MCF 10A (cell line): ENCODE data around the gene ORC2. TPM values are rescaled to one million over a fixed set of nuclear protein-coding genes. Genes with fewer than 3 reads are reported as not detected.

Experiments
- BruUV-seq: library from RNA; stranded (reverse); fragments of 400-500 nt; replicated peaks from 2 replicates; lab custom pipeline; 2021; lab: Mats Ljungman, UMichigan
- CTCF ChIA-PET: fragments of 300-600 bp; sonication (Branson Sonifier 250); formaldehyde crosslinking; extraction: SDS; loops from one replicate; lab custom pipeline; 2021; ENCODE audit warnings: antibody characterized with exemption, inconsistent platforms; lab: Yijun Ruan, JAX
- POLR2A ChIA-PET: fragments of 300-600, 350-650 bp; sonication (Branson Sonifier 250); formaldehyde crosslinking; extraction: SDS; loops from one replicate; lab custom pipeline; 2020; ENCODE audit warnings: antibody characterized with exemption, inconsistent platforms; lab: Yijun Ruan, JAX
- DNase-seq: peaks from one replicate; pipeline ENCODE4 v3.0.0-alpha.2; 2018; ENCODE audit not compliant: unreplicated experiment
- H3K27ac Mint-ChIP-seq: one replicate; pipeline ENCODE4 v1.8.0; 2022; ENCODE audit warnings: mild to moderate bottlenecking, low read depth, mixed read lengths; ENCODE audit not compliant: unreplicated experiment
- H3K27me3 Mint-ChIP-seq: one replicate; pipeline ENCODE4 v1.8.0; 2022; ENCODE audit warnings: mixed read lengths; ENCODE audit not compliant: insufficient read depth, unreplicated experiment
- H3K36me3 Mint-ChIP-seq: one replicate; pipeline ENCODE4 v1.8.0; 2022; ENCODE audit warnings: mild to moderate bottlenecking, moderate library complexity, mixed read lengths; ENCODE audit not compliant: insufficient read depth, unreplicated experiment
- H3K4me1 Mint-ChIP-seq: one replicate; pipeline ENCODE4 v1.8.0; 2022; ENCODE audit warnings: mixed read lengths; ENCODE audit not compliant: insufficient read depth, unreplicated experiment
- H3K4me3 Mint-ChIP-seq: one replicate; pipeline ENCODE4 v1.8.0; 2022; ENCODE audit warnings: mild to moderate bottlenecking, moderate library complexity, mixed read lengths; ENCODE audit not compliant: unreplicated experiment
- H3K9me3 Mint-ChIP-seq: one replicate; pipeline ENCODE4 v1.8.0; 2022; ENCODE audit warnings: mixed read lengths; ENCODE audit not compliant: unreplicated experiment
- intact Hi-C: fragments of 100-400 bp; cut with micrococcal nuclease; formaldehyde crosslinking; loops from 2 replicates; pipeline ENCODE4 v1.14.1; 2022
- total RNA-seq: library from RNA; stranded (reverse); gene quantifications from 2 replicates; pipeline ENCODE4 v1.2.3, GENCODE V29; 2022
- TF ChIP-seq, protein P1 (sequence below): fragments of 200-600 bp; IDR thresholded peaks from one replicate; pipeline ENCODE4 v1.8.0; 2022; ENCODE audit warnings: antibody characterized with exemption, mild to moderate bottlenecking; ENCODE audit not compliant: unreplicated experiment

ORC2 gene
- total RNA-seq, 1 experiment from 2014 or later, result 54.4 TPM

DNA sequence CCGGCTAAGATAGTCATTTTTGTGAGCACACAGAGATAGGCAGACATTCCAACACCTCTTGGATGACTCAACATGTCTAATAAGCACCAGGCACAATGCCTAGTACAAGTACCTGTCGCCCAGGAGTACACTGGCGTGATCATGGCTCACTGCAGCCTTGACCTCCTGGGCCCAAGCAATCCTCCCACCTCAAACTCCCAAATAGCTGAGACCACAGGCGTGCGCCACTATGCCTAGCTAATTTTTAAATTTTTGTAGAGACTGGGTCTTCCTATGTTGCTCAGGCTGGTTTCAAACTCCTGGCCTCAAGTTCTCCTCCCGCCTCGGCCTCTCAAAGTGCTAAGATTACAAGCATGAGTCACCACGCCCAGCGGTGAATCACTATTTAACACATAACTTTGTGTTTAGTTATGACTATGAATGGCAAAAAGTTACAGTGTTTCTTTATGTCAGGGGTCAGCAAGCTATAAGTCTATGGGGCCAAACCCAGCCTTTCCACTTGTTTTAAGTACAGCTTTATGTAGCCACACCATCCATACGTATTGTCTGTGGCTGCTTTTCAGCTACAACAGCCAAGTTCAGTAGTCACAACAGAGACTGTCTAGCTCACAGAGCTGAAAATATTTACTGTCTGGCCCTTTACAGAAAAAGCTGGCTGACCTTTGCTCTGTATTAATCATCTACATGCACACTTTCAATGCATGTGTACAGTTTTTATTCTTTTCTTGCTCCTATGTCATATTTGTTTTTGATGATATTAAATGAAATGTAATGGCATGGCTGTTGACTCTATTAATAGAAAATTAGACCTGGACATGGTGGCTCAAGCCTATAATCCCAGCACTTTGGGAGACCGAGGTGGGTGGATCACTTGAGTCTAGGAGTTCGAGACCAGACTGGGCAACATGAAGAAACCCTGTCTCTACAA, 18.7 kb downstream of the ORC2 start:
- ChIA-PET POLR2A (interaction anchor here (0.6 to 2.8 kb wide), 11 partner anchors 9 to 172 kb away, joined by 3 to 21 read pairs (median 4); partner anchors contain the start of genes NIF3L1, ORC2 and PPIL3), CTCF (interaction anchor here (0.6 to 2.9 kb wide), 6 partner anchors 9 to 232 kb away, joined by 3 to 17 read pairs (median 3); no protein-coding TSS in a partner anchor)
- intact Hi-C loops, result no loop called here
- DNase-seq, result peak; percentile 90
- Mint-ChIP-seq H3K4me1 (peaks cover 16% of the 10 kb centered on the region), H3K36me3 (peaks cover 80% of the 10 kb centered on the region), H3K9me3 (no peaks in the 10 kb centered on the region), H3K27ac (peak overlapping the region; percentile 87), H3K27me3 (no peaks in the 10 kb centered on the region), H3K4me3 (no peak overlapping the region)
- TF ChIP-seq, protein P1, sequence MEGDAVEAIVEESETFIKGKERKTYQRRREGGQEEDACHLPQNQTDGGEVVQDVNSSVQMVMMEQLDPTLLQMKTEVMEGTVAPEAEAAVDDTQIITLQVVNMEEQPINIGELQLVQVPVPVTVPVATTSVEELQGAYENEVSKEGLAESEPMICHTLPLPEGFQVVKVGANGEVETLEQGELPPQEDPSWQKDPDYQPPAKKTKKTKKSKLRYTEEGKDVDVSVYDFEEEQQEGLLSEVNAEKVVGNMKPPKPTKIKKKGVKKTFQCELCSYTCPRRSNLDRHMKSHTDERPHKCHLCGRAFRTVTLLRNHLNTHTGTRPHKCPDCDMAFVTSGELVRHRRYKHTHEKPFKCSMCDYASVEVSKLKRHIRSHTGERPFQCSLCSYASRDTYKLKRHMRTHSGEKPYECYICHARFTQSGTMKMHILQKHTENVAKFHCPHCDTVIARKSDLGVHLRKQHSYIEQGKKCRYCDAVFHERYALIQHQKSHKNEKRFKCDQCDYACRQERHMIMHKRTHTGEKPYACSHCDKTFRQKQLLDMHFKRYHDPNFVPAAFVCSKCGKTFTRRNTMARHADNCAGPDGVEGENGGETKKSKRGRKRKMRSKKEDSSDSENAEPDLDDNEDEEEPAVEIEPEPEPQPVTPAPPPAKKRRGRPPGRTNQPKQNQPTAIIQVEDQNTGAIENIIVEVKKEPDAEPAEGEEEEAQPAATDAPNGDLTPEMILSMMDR, result no peak
- no TSS peak for BruUV-seq

DNA sequence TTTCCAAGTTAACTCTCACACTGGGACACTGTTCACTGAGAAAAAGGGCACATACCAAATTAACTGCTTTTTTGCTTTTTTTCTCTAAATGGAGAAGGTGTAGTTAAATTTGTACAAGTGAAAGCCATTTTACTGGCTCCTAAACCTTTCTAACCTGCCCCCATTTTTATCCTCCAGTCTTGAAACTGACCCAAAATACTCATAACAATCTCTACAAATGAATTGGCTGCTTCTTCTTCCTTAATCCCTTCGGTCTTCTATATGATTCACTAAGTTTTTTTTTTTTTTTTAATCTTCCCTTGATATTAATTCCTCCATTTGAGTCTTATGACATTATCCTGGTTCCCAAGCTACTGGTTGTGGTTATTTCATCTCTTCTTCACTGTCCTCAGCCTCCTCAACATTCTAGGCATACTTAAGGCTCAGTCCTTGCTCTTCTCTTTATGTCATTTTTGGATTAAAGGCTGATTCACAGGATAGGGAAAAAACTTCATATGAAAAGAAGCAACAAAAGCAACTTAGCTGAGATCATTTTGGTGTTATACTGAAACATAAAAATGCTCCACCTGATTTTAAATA, 19.8 kb downstream of the ORC2 start:
- BruUV-seq, result no TSS peak
- ChIA-PET POLR2A (interaction anchor here (0.6 to 2.8 kb wide), 6 partner anchors 9 to 126 kb away, joined by 3 to 21 read pairs (median 4); partner anchors contain the start of genes NIF3L1, ORC2 and PPIL3), CTCF (interaction anchor here (1.1 to 2.9 kb wide), 2 partner anchors 10 to 125 kb away, joined by 3 to 17 read pairs; no protein-coding TSS in a partner anchor)
- intact Hi-C loops, result no loop called here
- H3K27me3 Mint-ChIP-seq, result no peaks in the 10 kb centered on the region
- peaks cover 16% of the 10 kb centered on the region for H3K4me1 Mint-ChIP-seq
- no peak for DNase-seq
- peaks cover 78% of the 10 kb centered on the region for H3K36me3 Mint-ChIP-seq
- TF ChIP-seq, protein P1, result no peak
- H3K9me3 Mint-ChIP-seq, result no peaks in the 10 kb centered on the region
- H3K4me3 Mint-ChIP-seq, result no peak overlapping the region
- H3K27ac Mint-ChIP-seq, result peak overlapping the region; percentile 87

DNA sequence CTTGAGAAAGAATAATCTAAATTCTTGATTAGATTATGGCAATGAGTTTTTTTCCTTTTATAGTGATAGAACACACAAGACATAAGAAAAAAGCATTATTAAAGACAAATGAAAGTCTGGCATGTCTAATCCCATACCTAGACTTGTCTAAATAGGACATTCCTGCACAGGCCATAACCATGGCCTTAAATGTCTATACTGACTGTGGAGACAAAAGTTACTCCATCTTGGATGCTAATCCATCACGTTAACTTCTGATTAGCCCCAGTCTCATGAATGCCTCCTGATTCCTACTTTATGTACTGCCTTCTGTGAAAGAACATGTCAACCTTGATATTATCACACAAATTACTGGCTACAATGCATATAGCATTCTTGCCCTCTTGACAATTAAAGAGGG, 23.6 kb downstream of the ORC2 start:
- POLR2A ChIA-PET, result interaction anchor here (1.0 kb wide), 1 partner anchor 18 kb away, joined by 4 read pairs; no protein-coding TSS in a partner anchor
- H3K36me3 Mint-ChIP-seq, result peaks cover 89% of the 10 kb centered on the region
- no peak for DNase-seq
- no peak overlapping the region for H3K4me3 Mint-ChIP-seq
- CTCF ChIA-PET, result interaction anchor here (1.7 kb wide), 1 partner anchor 129 kb away, joined by 8 read pairs; no protein-coding TSS in a partner anchor
- no peak overlapping the region for H3K27ac Mint-ChIP-seq
- no TSS peak for BruUV-seq
- peaks cover 5% of the 10 kb centered on the region for H3K4me1 Mint-ChIP-seq
- no peaks in the 10 kb centered on the region for H3K27me3 Mint-ChIP-seq
- no peaks in the 10 kb centered on the region for H3K9me3 Mint-ChIP-seq
- TF ChIP-seq, protein P1, result no peak
- intact Hi-C loops, result no loop called here
